ENCODE data around the gene TOMM40. TPM values are rescaled to one million over a fixed set of nuclear protein-coding genes. Genes with fewer than 3 reads are reported as not detected.

Gene TOMM40
- total and polyA plus RNA-seq, 9 of the 15 experiments (the other 6 are each of a cell fraction or from before 2014, with no cell fraction given), result 0.89 to 290 (median 160) TPM

- no peak for TF ChIP-seq CUX1 (CRISPR knock-in tag; IDR thresholded peaks at IDR 0.05)
Observed at GRCh38 chr19:44856421-44857083, 34.5 kb upstream of the TOMM40 start (continued).

DNA sequence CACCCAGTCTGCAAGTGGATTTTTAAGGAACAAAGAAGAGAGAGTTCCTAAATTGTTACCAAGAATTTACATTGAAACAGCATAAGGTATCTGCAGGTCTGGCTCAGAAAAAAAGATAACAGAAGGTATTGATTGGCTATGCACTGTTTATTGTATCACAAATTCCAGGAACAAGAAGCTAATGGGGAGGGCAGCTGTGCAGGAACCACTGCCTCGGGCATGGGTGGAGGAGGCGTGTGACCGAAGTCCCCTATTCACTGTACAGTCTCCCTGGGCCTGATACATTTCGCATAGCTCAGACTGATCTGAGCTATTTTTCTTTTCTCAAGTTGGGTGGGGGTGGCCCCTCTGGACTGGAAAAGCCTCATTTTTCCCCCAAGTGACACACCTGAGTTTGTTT is 33.2 kb upstream of the TOMM40 start:
- 71% methylated on average over 4 of the region's 4 CpGs for WGBS (ENCODE audit: insufficient coverage, low coverage, missing lambda C conversion rate)
- Histone ChIP-seq H4K20me1 (replicated peaks; ENCODE audit: control insufficient read depth, insufficient read depth, low read length) (peaks cover 13% of the 10 kb centered on the region; the same call in 1 of the 2 replicates), H3K9me3 (replicated peaks; ENCODE audit: control insufficient read depth, insufficient read depth, low read depth, low read length) (no peaks in the 10 kb centered on the region), H3K4me1 (replicated peaks in 1 of 2; ENCODE audit: control insufficient read depth in 2 of 2, insufficient read depth in 2 of 2, low read length in 2 of 2) (peaks cover 11 to 14% of the 10 kb centered on the region in 2 experiments), H3K79me2 (ENCODE audit: control insufficient read depth, insufficient read depth, low read length) (peaks cover 43% of the 10 kb centered on the region), H3K27me3 (ENCODE audit: control insufficient read depth in 2 of 2, insufficient read depth in 2 of 2, low read length in 2 of 2) (no peaks in the 10 kb centered on the region), H3K36me3 (ENCODE audit: control insufficient read depth, insufficient read depth, low read length) (peaks cover 30% of the 10 kb centered on the region), H3K9ac (ENCODE audit: insufficient read depth in 1 of 2, low read depth in 2 of 2, low read length in 2 of 2) (no peak overlapping the region), H2AFZ (ENCODE audit: low read depth, low read length) (no peak overlapping the region), H3K27ac (ENCODE audit: extremely low read depth, low read depth, low read length) (no peak overlapping the region), H3K4me3 (no peak overlapping the region), H3K4me2 (ENCODE audit: insufficient read depth, low read length) (no peak overlapping the region), H3K9me1 (ENCODE audit: control insufficient read depth, insufficient read depth, low read length) (peaks cover 4% of the 10 kb centered on the region)
- intact Hi-C loops (cut with micrococcal nuclease), result no loop called here
- CTCF ChIA-PET (ENCODE audit: low intra/inter-chr PET ratio), result no interaction called here
- FAIRE-seq, result no peak
- no TSS peak for BruUV-seq (replicated peaks)
- no peak for DNase-seq (ENCODE audit: extremely low read depth in 1 of 4, low spot score in 3 of 4)
- in situ Hi-C loops (cut with MboI), result no loop called here
- no peak for ATAC-seq
- POLR2A ChIA-PET, result no interaction called here
- TF ChIP-seq GABPB1 (CRISPR knock-in tag; IDR thresholded peaks at IDR 0.05) (no peak), XRCC4 (IDR thresholded peaks at IDR 0.05; ENCODE audit: extremely low read depth, insufficient read depth, insufficient read length) (no peak), ZNF699 (CRISPR knock-in tag; IDR thresholded peaks at IDR 0.05; ENCODE audit: insufficient replicate concordance) (no peak), EGR1 (conservative IDR thresholded peaks at IDR 0.05) (no peak), MAX (CRISPR knock-in tag; IDR thresholded peaks at IDR 0.05) (no peak), TBL1XR1 (IDR thresholded peaks at IDR 0.05; ENCODE audit: low read length in 2 of 2) (no peak), SPI1 (IDR thresholded peaks at IDR 0.05; ENCODE audit: borderline replicate concordance, low read depth, low read length) (no peak), CHD1 (IDR thresholded peaks at IDR 0.05; ENCODE audit: low read length) (no peak), HDAC2 (IDR thresholded peaks at IDR 0.05) (no peak), SRSF3 (IDR thresholded peaks at IDR 0.05; ENCODE audit: insufficient read depth, low read length) (no peak), SMARCA5 (IDR thresholded peaks at IDR 0.05) (no peak), OTX1 (CRISPR knock-in tag; IDR thresholded peaks at IDR 0.05) (no peak), CXXC5 (CRISPR knock-in tag; IDR thresholded peaks at IDR 0.05) (no peak), MED1 (CRISPR knock-in tag; IDR thresholded peaks at IDR 0.05; ENCODE audit: borderline replicate concordance) (no peak)
- TF ChIP-seq, protein P1, sequence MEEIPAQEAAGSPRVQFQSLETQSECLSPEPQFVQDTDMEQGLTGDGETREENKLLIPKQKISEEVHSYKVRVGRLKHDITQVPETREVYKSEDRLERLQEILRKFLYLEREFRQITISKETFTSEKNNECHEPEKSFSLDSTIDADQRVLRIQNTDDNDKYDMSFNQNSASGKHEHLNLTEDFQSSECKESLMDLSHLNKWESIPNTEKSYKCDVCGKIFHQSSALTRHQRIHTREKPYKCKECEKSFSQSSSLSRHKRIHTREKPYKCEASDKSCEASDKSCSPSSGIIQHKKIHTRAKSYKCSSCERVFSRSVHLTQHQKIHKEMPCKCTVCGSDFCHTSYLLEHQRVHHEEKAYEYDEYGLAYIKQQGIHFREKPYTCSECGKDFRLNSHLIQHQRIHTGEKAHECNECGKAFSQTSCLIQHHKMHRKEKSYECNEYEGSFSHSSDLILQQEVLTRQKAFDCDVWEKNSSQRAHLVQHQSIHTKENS (CRISPR knock-in tag; IDR thresholded peaks at IDR 0.05), result no peak

Data from K562 (cell line).